GM04504 (cell line): ENCODE results near the gene C20orf141.
A peak's percentile ranks its signal among the peaks of the same experiment; 100 is the strongest.
"Not testable (repeated sequence)": the region's sequence is repeated elsewhere in the genome, so short reads cannot be mapped to it uniquely, and the experiment has no call there.

ENCODE experiments used
- DNase-seq: peaks from one replicate; pipeline ENCODE4 v3.0.0-alpha.2; 2012; ENCODE audit warnings: low read depth

C20orf141 gene, protein sequence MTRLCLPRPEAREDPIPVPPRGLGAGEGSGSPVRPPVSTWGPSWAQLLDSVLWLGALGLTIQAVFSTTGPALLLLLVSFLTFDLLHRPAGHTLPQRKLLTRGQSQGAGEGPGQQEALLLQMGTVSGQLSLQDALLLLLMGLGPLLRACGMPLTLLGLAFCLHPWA

DNA sequence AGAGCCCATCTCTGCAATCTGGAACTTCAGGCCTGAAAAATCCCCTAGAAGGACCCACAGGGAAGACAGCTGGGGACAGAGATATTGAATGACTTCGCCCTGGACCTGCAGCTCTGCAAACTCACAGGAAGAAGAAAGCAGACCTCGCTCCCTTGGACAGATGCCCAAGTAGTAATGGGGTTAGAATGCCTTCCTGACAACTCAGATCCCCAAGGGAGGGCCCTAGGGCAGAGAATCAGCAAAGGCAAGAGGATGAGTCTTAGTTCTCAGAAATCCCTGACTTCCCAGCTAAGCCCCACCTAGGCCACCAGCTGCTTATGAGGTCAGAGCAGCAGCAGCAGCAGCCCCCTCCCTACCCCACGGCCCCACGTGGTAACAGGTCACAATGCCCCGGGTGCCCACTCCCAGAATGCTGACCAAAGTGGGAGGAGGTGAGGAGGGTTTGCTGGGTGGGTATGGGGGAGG, at the start of gene C20orf141:
TSS of gene C20orf141 (plus strand) at position 401 of the 465 bp plus-strand sequence. CDS start 198 bp downstream, outside the sequence.
- peak; percentile 99 for DNase-seq

DNA sequence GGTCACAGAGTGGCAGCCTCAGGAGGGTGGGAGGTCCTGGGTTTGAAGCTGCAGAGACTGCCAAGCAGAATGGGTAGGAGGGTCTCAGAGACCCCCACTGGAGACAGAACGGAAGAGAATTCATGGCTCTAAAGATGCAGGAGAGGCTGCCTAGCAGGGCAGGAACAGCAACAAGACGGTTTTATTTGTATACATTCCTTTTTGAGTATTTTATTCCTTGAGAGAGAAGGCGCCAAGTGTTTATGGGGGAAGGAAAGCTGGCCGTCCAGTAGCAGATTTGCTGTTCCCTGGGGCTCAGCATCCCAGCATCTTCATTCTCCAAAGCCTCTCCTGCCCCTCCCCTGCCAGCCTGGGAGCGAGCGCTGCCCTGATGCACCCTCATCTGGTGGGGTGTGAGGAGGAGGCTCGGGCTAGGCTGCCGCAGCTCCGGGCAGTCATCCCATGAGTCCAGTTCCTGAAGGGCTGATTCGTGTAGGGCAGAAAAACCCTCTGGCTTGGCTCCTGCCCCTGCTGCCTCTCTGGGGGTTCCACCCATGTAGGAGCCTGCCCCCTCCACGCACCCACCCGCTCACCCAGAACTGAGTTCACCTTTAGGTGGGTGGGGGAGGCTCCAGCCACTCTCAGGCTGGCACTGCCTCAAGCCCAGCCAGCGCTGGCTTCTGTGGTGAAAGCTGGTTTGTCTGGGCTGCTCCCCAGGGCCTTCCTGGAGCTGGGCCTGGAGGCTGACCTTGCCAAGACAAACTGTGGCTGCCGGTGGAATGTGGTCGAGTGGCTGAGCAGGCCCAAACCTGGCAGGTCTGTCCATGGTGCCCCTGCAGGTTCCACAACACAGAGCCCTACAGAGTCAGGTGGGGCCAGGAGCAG, 46.8 kb upstream of the C20orf141 start:
- DNase-seq = no peak

DNA sequence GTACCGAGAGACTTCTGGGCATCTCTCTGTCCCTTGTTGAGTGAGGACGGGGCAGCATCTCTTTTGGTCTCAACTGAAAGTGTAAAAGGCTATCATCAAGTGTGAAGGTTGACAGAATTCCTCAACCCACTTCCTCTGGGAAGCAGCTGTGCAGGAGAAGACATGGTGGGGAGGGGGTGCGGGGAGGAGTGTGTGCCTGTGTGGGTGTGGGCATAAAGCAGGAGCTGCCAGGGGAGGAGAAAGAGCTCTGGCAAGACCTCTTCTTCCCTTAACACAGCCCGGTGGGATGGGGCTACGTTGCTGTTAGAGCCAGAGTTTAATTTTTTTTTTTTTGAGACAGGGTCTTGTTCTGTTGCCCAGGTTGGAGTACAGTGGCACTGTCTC, 46.2 kb upstream of the C20orf141 start:
- no peak for DNase-seq

DNA sequence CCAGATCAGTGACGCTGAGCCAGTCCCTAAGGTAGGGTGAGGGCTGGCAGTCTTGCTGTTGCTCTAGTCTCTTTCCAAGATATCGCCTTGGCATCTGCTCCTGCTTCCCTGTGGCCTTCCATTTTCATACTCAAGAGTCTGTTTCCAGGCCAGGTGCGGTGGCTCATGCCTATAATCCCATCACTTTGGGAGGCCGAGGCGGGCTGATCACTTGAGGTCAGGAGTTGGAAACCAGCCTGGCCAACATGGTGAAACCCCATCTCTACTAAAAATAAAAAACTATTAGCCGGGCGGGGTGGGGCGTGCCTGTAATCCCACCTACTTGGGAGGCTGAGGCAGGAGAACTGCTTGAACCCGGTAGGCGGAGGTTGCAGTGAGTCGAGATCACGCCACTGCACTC, 44.7 kb upstream of the C20orf141 start:
- DNase-seq = not testable (repeated sequence)

DNA sequence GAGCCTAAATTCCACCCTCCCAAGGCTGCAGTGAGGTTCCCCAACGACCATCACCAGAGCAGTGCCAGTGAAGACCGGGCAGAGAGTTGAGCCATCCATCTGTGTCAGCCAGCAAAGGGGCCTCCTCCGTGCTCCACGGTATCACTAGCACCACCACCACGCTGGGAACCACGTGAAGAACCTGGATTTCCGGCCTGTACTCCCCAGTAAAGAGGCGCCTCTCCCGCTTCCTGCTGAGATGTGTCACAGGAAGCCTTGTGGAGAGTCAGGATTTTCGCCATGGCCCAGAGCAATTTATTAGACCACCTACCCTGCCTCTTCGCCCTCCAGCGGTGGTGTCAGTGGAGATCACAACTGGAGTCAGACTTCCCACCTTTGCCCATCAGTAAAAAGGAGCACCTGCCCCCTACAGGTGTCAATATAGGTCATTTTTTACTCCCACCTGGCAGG, 43.1 kb upstream of the C20orf141 start:
- DNase-seq = no peak

DNA sequence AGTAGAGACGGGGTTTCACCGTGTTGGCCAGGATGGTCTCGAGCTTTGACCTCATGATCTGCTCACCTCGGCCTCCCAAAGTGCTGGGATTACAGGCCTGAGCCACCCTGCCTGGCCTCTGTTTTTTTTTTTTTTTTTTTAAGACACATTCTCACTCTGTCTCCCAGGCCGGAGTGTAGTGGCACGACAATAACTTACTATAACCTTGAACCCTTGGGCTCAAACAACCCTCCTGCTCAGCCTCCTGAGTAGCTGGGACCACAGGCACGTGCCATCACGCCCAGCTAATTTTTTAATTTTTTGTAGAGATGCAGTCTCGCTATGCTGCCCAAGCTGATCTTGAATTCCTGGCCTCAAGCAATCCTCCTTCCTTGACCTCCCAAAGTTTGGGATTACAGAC, 41.0 kb upstream of the C20orf141 start:
- no peak for DNase-seq

DNA sequence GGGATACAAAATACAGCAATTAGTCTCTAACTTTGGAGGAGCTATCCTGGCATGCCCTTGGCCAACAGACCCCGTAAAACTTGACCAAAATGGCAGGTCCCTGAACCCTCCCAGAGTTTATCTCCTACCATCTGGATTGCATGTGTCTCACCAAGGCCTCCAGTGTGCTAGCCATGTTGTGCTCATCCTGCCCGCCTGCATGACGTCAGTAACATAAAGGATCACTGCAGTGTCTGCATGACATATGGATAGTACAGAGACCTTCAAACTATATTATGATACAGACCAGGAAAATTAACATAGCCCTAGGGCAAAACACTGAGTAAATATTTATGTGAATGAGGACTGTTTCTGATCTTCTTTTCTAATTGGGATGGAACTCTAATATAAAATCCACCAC, 39.6 kb upstream of the C20orf141 start:
- no peak for DNase-seq

DNA sequence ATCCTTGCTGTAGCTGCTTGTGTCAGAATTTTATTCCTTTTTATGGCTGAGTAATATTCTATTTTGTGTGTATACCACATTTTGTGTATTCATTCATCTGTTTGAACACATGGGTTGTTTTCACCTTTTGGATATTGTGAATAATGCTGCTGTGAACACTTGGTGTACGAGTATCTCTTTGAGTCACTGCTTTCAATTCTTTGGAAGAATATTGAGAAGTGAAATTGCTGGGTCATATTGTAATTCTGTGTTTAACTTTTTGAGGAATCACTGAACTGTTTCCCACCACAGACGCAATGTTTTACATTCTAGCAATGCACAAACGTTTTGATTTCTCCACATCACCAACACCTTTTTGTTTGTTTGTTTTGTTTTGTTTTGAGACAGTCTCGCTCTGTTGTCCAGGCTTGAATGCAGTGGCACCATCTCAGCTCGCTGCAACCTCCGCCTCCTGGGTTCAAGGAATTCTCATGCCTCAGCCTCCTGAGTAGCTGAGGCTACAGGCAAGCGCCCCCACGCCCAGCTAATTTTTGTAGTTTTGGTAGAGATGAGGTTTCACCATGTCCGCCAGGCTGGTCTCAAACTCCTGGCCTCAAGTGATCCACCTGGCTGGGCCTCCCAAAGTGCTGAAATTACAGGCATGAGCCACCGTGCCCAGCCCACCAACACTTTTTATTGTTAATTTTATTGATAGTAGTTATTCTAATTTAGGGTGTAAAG, 36.0 kb upstream of the C20orf141 start:
- DNase-seq = no peak

DNA sequence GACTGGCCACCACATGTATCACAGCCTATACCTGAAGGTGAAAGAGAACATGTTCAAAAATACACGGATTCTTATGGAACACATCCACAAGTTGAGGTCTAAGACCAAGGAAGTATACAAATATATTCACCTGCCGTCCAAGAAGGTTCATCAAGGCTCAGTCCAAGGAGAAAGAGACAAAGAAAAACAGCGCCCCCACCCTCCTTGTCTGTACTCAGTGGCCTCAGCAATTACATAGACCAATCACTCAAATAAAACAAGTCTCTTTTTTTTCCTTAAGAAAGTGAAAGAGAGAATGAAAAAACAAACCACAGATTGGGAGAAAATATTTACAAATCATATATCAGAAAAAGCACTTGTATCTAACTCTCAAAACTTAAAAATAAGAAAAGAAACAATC, 33.8 kb upstream of the C20orf141 start:
- DNase-seq = no peak

DNA sequence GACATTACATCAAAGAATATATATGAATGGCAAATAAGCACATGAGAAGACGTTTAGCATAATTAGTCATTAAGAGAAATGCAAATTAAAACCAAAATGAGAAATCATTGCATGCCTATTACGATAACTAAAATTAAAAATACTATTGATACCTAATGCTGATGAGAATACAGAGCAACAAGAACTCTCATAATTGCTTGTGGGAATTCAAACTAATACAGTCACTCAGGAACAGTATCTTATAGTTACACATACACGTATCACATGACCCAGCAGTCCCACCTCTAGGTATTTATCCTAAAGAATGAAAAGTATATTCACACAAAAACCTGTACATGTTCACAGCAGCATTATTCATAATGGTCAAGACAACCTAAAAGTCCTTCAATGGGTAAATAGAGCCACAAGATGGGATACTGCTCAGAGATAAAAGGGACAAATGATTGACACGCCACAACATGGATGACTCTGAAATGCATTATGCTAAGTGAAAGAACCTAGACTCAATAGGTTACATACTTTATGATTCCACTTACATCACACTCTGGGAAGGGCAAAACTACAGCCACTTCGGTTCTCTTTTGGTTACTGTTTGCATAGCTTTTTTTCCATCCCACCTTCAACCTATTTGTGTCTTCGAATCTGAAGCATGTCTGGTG, 30.8 kb upstream of the C20orf141 start:
- DNase-seq = no peak

DNA sequence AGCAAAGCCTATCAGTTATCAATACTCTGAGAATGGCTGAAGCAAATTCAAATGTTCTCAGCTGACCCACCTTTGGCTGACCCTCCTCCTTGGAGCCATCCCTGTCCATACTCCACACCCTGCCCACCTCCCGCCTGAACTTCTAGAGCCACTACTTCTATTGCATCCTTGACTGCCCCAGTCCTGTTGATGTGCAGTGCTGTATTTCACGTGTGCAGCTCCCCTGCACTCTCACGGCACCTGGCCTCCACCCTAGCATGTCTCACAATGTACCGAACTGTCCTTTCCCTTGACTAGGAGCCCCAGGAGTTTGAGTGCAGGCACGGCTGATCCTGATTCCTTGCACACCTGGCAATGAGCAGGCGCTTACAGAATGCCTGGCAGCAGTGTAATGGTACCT, 21.3 kb upstream of the C20orf141 start:
- no peak for DNase-seq

DNA sequence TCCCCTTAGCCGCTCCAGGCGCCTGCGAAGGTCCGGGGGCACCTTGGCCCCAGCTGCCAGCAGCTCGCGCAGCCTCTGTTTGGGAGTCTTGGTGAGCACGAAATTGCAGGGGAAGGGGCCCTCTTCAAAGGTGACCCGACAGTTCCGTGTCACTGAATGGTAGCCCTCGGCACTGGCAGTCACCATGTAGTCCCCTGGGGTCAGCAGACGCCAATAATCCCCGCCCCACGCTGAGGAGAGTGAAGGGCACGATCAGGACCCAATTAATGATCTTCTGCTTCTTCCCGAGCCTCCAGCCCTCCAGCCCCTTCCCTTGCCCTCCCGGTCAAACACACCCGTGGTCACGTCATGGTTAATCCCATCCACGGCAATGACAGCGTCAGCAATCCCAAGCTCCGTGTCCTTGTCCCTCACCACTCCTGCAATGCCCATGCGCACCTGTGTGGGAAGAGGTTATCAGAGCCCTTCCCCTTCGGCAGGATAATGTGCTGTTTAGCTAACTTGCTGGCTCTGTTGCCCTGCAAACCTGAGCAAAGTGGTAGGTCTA, 20.5 kb upstream of the C20orf141 start:
- no peak for DNase-seq

DNA sequence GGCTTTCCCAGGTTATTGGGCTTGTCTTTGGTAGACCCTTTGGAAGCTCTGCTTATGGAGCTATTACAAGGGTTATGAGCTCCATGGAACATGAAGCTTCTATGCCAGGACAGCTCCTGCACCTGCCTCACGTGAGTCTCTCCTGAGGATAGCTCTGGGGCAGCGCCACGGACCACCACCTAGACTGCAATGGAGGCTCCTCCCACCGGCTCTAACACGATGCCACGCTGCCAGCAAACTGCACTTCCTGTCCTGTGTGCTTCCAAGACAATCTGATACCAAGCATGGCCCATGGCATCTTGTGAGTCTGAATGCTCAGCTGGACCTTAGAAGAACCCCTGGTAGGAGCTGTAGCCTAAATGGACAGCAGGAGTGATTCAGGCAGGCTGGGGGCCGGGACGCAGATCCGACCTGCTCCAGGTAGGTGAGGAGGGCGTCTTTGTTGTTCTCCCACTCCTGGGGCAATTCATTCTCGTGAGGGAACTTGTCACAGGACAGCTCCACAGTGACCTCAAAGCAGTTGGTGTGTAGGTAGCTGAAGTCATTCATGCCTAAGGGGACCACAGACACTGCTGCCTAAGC, 19.8 kb upstream of the C20orf141 start:
- DNase-seq = no peak

DNA sequence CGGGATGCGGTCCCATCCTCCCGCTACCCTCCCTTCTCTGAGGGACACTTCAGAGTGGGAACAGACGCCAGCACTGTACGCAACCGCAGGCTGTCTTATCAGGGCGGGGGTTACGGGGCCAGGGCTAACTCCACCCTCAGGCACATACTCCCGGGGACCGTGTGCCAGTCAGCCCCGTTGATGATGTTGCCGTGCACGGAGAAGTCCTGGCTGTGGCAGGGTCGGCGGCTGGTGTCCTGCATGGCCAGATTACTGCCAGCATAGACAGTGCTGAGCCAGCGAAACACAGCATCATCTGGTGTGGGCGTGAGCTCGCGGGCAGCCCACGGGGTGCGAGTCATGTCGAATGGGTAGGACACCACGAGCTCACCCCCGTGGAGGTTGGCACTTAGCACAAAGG, 19.3 kb upstream of the C20orf141 start:
- no peak for DNase-seq

DNA sequence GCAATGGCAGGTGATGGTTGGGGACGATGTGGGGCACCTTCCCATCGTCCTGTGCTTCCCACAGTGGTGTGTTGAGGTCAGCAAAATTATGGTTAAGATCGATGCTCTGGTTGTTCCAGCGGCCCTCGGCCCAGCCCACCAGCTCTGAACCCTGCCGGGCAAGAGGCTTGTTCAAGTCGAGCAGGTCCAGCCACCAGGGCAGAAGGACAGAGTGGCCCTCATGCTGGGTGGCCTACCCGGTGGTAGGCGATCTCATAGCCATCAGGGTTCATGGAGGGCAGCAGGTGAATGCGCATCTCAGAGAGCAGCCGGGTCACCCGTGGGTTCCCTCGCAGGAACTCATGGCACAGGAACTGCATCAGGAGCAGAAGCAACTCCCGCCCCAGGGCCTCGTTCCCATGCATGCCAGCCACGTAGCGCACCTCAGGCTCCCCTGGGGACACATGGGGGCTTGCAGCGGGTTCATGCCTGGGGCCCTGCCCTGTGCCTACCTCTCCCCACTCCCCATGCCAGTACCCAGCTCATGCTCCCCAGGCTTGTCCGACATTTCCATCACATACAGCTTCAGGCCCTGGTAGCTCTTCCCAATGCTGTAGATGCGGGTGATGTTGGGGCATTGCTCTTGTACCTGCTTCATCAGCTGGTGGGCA, 18.7 kb upstream of the C20orf141 start:
- DNase-seq = no peak

DNA sequence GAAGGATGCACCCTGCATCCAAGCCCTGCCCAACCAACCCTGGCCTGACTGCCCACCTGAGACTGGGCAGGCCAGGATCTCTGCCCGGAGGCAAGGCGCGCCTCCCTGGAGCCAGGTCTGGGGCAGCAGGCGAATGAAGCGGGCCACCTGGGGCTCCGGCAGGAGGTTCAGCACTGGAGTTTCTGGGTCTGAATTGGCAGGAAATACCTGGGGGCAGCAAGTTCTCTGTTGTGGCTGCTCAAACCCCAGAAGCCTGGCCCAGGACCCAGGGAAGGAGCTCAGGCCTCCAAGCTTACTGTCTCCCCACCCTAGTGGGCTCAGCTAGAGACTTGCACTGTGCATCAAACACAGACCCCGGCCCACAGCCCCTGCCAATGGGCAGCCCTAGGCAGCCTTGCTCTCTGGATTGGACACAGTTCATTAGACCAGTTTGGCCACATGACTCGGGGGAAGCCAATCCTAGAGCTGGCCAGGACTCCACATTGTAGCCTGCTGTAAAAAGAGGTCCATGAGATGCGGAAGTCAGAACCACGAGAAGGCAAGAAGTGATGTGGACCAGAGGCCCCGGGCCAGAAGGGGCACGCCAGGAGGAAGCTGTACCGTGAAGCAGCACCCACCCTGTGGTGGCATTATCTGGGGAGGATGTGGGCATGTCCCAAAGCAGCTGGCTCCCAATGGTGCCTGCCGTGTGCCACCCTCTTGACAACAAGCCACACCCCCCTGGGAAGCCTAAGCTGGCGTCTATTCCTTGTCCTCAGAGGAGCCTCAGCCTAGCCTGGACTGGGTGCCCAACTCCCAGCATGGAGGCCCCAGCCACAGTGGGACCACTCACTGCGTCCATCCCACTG, 17.4 kb upstream of the C20orf141 start:
- no peak for DNase-seq

DNA sequence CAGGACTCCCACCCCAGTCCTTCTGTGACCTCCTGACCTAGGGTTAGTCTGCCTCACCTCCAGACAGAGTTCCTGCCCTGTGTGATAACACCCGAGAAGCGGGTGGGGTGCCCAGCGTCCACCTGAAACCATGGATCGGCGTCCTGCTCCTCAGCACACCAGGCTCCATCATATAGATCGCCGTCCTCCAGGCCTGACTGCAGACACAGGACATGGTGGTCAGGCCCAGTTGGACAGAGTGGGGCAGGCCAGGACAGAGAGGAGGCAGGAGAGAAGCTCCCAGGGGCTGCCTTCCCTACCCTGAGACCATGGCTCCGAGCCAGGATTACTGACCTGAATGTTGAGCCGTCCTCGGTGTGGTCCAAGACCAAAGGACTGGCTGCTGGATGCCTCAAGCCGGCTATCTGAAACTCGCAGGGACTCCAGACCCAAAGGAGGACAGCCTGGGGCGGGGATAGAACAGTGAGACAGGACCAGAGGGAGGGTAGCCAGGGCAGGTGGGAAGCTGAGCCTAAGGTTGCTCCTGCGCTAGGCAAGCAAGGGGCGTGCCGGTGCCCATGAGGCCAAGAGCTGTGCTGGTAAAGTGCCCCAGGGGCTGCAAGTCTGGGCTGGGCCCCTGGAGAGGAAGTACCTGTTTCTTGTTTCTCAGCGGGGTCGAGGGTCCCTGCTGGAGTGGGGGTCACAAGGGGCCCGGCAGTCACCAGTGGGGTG, 16.5 kb upstream of the C20orf141 start:
- no peak for DNase-seq

DNA sequence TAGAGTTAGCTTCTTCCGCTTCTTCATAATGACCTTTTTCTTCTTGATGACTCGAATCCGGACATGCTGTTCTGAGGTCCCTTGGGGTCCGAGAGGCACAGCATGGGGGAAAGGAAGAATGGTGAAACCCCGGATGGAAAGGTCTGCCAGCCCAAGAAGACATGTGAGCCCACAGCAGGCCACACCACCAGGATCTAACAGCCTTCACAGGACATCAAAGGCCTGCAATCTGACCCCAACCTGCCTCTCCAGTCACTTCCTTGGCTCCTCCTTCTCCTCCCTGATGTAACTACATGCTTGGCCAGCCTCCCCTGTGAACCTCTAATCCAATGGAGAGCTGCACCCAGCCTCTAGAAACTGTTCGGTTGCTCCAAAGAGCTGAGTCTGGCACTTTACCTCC, 16.0 kb upstream of the C20orf141 start:
- DNase-seq = no peak

DNA sequence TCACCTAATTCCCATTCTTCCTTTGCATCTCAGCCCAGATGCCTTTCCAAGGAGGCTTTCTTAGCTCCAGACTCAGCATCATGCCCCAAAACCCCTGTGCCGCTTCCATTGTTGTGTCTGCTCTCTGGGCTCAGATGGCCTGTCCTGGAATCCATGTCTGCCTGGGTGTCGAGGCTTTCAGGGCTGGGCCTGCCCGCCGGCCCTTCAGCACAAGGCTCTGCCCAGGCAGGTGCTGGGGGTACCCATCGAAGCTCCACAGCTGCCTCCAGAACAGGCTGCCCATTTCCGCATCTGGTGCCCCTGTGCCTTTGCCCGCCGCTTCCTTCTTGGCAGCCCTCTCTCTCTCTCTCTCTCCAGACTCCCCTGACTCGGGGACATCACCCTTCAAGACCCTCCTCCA, 15.5 kb upstream of the C20orf141 start:
- DNase-seq = no peak
